ACHN (cell line): ENCODE data around the gene BAZ1B.
"Not testable (repeated sequence)": the region's sequence is repeated elsewhere in the genome, so short reads cannot be mapped to it uniquely, and the experiment has no call there.

Experiments
- DNase-seq: peaks from one replicate; pipeline ENCODE4 v3.0.0-alpha.2; 2015
- in situ Hi-C: cut with HindIII; loops from 2 replicates; pipeline ENCODE4 v1.10.0; 2017; ENCODE audit warnings: low sequenced_read_pairs, low pct_ligation_motif_present, low pct_unique_long_range_greater_than_20kb

BAZ1B gene

GRCh38 chr7:73517241-73517995 lies 4.7 kb downstream of the BAZ1B start:
- in situ Hi-C loops, result loop anchor here (10.0 kb wide), 1 partner anchor 53 kb away; no protein-coding TSS in a partner anchor
- no peak for DNase-seq

- in situ Hi-C loops, result loop anchor here (10.0 kb wide), 1 partner anchor 50 kb away; no protein-coding TSS in a partner anchor
- no peak for DNase-seq
Measured at GRCh38 chr7:73515178-73515577, 6.9 kb downstream of the BAZ1B start.

GRCh38 chr7:73512018-73512780 lies 9.9 kb downstream of the BAZ1B start:
- DNase-seq, result no peak
- in situ Hi-C loops, result loop anchor here (10.0 kb wide), 1 partner anchor 47 kb away; no protein-coding TSS in a partner anchor

GRCh38 chr7:73509463-73509862 lies 12.6 kb downstream of the BAZ1B start:
- DNase-seq, result no peak
- in situ Hi-C loops, result no loop called here

- in situ Hi-C loops, result no loop called here
- DNase-seq, result no peak
Measured at GRCh38 chr7:73507556-73507955, 14.5 kb downstream of the BAZ1B start.

- DNase-seq, result no peak
- in situ Hi-C loops, result no loop called here
Measured at GRCh38 chr7:73504920-73505319, 17.2 kb downstream of the BAZ1B start.

- in situ Hi-C loops, result no loop called here
- no peak for DNase-seq
Measured at GRCh38 chr7:73504017-73504416, 18.1 kb downstream of the BAZ1B start.

GRCh38 chr7:73503229-73503628 lies 18.9 kb downstream of the BAZ1B start:
- in situ Hi-C loops, result no loop called here
- DNase-seq, result no peak

- no peak for DNase-seq
- in situ Hi-C loops, result no loop called here
Measured at GRCh38 chr7:73496626-73497025, 25.5 kb downstream of the BAZ1B start.

- in situ Hi-C loops, DNase-seq: not testable (repeated sequence)
Measured at GRCh38 chr7:73495507-73495906, 26.6 kb downstream of the BAZ1B start.

- in situ Hi-C loops, result no loop called here
- DNase-seq, result no peak
Measured at GRCh38 chr7:73489976-73490375, 32.1 kb downstream of the BAZ1B start.

GRCh38 chr7:73487486-73487885 lies 34.6 kb downstream of the BAZ1B start:
- DNase-seq, result no peak
- in situ Hi-C loops, result no loop called here

GRCh38 chr7:73483171-73483570 lies 38.9 kb downstream of the BAZ1B start:
- in situ Hi-C loops, result no loop called here
- DNase-seq, result no peak

- DNase-seq, result no peak
- in situ Hi-C loops, result no loop called here
Measured at GRCh38 chr7:73482746-73483145, 39.3 kb downstream of the BAZ1B start.

GRCh38 chr7:73481521-73481920 lies 40.6 kb downstream of the BAZ1B start:
- in situ Hi-C loops, result not testable (repeated sequence)

GRCh38 chr7:73478549-73478948 lies 43.5 kb downstream of the BAZ1B start:
- no peak for DNase-seq
- in situ Hi-C loops, result no loop called here

More at GRCh38 chr7:73481521-73481920, 40.6 kb downstream of the BAZ1B start:
- DNase-seq, result not testable (repeated sequence)

GRCh38 chr7:73477376-73477775 lies 44.7 kb downstream of the BAZ1B start:
- in situ Hi-C loops, result no loop called here
- no peak for DNase-seq

- in situ Hi-C loops, result no loop called here
- DNase-seq, result no peak
Measured at GRCh38 chr7:73470208-73470607, 51.9 kb downstream of the BAZ1B start.

GRCh38 chr7:73467046-73467445 lies 55.0 kb downstream of the BAZ1B start:
- in situ Hi-C loops, result loop anchor here (10.0 kb wide), 1 partner anchor 48 kb away; no protein-coding TSS in a partner anchor

More at GRCh38 chr7:73467046-73467445, 55.0 kb downstream of the BAZ1B start:
- not testable (repeated sequence) for DNase-seq
